ENCODE measurements around the gene ALOX15. TPM values are rescaled to one million over a fixed set of nuclear protein-coding genes. Genes with fewer than 3 reads are reported as not detected.

Gene ALOX15
- total RNA-seq, 1 experiment from 2014 or later = 0.31 TPM

DNA sequence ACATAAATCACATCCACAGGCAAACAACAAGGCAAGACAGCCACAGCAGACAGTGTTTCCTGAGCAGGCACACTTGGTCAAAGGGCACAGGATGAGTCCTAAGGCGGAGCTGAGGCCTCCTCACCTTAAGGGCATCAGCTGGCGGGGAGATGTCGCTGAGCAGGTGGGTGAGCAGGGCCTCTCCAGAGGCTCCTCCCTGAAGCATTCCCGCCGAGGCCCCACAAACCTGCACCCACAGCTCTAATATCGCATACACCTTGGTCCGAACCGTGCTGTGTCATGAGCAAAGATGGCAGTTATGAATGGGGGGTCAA is 33.2 kb upstream of the ALOX15 start:
- DNase-seq = no peak
- Histone ChIP-seq H3K23me2 (ENCODE audit: insufficient read length, low read depth, low read length, poor library complexity, severe bottlenecking) (no peaks in the 10 kb centered on the region), H4K20me1 (ENCODE audit: control insufficient read depth, insufficient read depth, insufficient read length) (no peaks in the 10 kb centered on the region), H2BK5ac (ENCODE audit: insufficient read length, low read length) (no peak overlapping the region), H3K23ac (ENCODE audit: insufficient read length, low read depth, low read length) (no peak overlapping the region), H3K9me3 (ENCODE audit: control insufficient read depth, low read depth, low read length) (no peaks in the 10 kb centered on the region), H2BK12ac (ENCODE audit: insufficient read length, low read depth, low read length) (no peak overlapping the region), H3K79me1 (ENCODE audit: insufficient read depth, low read depth, low read length, poor library complexity, severe bottlenecking) (no peaks in the 10 kb centered on the region), H2BK20ac (ENCODE audit: low read depth, low read length, poor library complexity, severe bottlenecking) (no peak overlapping the region), H3K4me2 (ENCODE audit: insufficient read depth, insufficient read length, low read length) (no peak overlapping the region), H3K14ac (ENCODE audit: insufficient read depth, low read length) (no peak overlapping the region), H2BK15ac (ENCODE audit: low read depth, low read length) (no peak overlapping the region), H2AFZ (ENCODE audit: low read length) (no peak overlapping the region), H3K56ac (ENCODE audit: insufficient read length, low read depth, low read length) (no peak overlapping the region), H3K79me2 (ENCODE audit: insufficient read depth, low read length) (no peaks in the 10 kb centered on the region), H4K8ac (replicated peaks; ENCODE audit: insufficient read length, low read depth, low read length) (no peak overlapping the region), H2BK120ac (ENCODE audit: low read depth, low read length, poor library complexity, severe bottlenecking) (no peak overlapping the region), H3K4ac (ENCODE audit: low read depth, low read length) (no peak overlapping the region), H2AK5ac (ENCODE audit: insufficient read length, low read length) (no peak overlapping the region), H3K27ac (ENCODE audit: insufficient read length, low read depth, low read length) (no peak overlapping the region), H3K18ac (ENCODE audit: insufficient read length, low read depth, low read length) (no peak overlapping the region), H4K5ac (ENCODE audit: insufficient read length, low read depth, low read length) (no peak overlapping the region), H3T11ph (ENCODE audit: low read length) (no peak overlapping the region), H3K4me1 (ENCODE audit: insufficient read depth, low read length) (no peaks in the 10 kb centered on the region), H3K27me3 (ENCODE audit: insufficient read depth, low read length) (no peaks in the 10 kb centered on the region), H4K91ac (ENCODE audit: insufficient read length, low read depth, low read length) (no peak overlapping the region), H3K9ac (ENCODE audit: extremely low read depth, insufficient read length, low read length) (no peak overlapping the region)
- H3K4me1 Mint-ChIP-seq = no peaks in the 10 kb centered on the region
- TF ChIP-seq, protein P1, sequence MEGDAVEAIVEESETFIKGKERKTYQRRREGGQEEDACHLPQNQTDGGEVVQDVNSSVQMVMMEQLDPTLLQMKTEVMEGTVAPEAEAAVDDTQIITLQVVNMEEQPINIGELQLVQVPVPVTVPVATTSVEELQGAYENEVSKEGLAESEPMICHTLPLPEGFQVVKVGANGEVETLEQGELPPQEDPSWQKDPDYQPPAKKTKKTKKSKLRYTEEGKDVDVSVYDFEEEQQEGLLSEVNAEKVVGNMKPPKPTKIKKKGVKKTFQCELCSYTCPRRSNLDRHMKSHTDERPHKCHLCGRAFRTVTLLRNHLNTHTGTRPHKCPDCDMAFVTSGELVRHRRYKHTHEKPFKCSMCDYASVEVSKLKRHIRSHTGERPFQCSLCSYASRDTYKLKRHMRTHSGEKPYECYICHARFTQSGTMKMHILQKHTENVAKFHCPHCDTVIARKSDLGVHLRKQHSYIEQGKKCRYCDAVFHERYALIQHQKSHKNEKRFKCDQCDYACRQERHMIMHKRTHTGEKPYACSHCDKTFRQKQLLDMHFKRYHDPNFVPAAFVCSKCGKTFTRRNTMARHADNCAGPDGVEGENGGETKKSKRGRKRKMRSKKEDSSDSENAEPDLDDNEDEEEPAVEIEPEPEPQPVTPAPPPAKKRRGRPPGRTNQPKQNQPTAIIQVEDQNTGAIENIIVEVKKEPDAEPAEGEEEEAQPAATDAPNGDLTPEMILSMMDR (conservative IDR thresholded peaks at IDR 0.05) = no peak
- H3K4me3 Mint-ChIP-seq = no peak overlapping the region
- no peaks in the 10 kb centered on the region for H3K9me3 Mint-ChIP-seq
- H3K27me3 Mint-ChIP-seq (ENCODE audit: low read depth) = no peaks in the 10 kb centered on the region
- no CpG with 5 or more reads among the region's 8 CpGs for WGBS (ENCODE audit: extremely low coverage, insufficient read length, low lambda C conversion rate)
- no peak overlapping the region; a peak in 1 of 7 replicates for H3K27ac Mint-ChIP-seq
- peaks cover 62 to 94% (median 88%) of the 10 kb centered on the region in 3 experiments for H3K36me3 Mint-ChIP-seq (ENCODE audit: insufficient read depth in 1 of 3, low read depth in 3 of 3)
